H9 (cell line): Measurements from ENCODE around the gene RGS9. TPM values are rescaled to one million over a fixed set of nuclear protein-coding genes. Genes with fewer than 3 reads are reported as not detected.

Source experiments
- DNase-seq: peaks from one replicate; pipeline ENCODE4 v3.0.0-alpha.2; 2017
- H2AFZ ChIP-seq: one replicate; pipeline ENCODE4 v1.6.1; 2013; ENCODE audit warnings: mild to moderate bottlenecking, low read length, control low read depth, moderate library complexity
- H2AK5ac ChIP-seq: 2 replicates; pipeline ENCODE4 v1.6.1; 2013; ENCODE audit warnings: low read length, control low read depth, mixed read lengths; ENCODE audit not compliant: insufficient read length
- H2BK120ac ChIP-seq: one replicate; pipeline ENCODE4 v1.6.1; 2013; ENCODE audit warnings: low read depth, mild to moderate bottlenecking, low read length, control low read depth, inconsistent platforms; ENCODE audit not compliant: poor library complexity, severe bottlenecking
- H2BK12ac ChIP-seq: 2 replicates; pipeline ENCODE4 v1.6.1; 2013; ENCODE audit warnings: low read length, control low read depth, mixed read lengths, low read depth; ENCODE audit not compliant: insufficient read length
- H2BK15ac ChIP-seq: 2 replicates; pipeline ENCODE4 v1.6.1; 2013; ENCODE audit warnings: low read depth, low read length, control low read depth
- H2BK20ac ChIP-seq: one replicate; pipeline ENCODE4 v1.6.1; 2013; ENCODE audit warnings: low read depth, mild to moderate bottlenecking, low read length, control low read depth, inconsistent platforms; ENCODE audit not compliant: poor library complexity, severe bottlenecking
- H2BK5ac ChIP-seq: 2 replicates; pipeline ENCODE4 v1.6.1; 2013; ENCODE audit warnings: low read length, control low read depth, mixed read lengths; ENCODE audit not compliant: insufficient read length
- H3K14ac ChIP-seq: 2 replicates; pipeline ENCODE4 v1.6.1; 2013; ENCODE audit warnings: low read length, control low read depth; ENCODE audit not compliant: insufficient read depth
- H3K18ac ChIP-seq: 2 replicates; pipeline ENCODE4 v1.6.1; 2013; ENCODE audit warnings: low read depth, mild to moderate bottlenecking, mixed read lengths, low read length, control low read depth; ENCODE audit not compliant: insufficient read length
- H3K23ac ChIP-seq: 2 replicates; pipeline ENCODE4 v1.6.1; 2013; ENCODE audit warnings: low read length, control low read depth, mixed read lengths, low read depth; ENCODE audit not compliant: insufficient read length
- H3K23me2 ChIP-seq: 2 replicates; pipeline ENCODE4 v1.6.1; 2013; ENCODE audit warnings: low read depth, mild to moderate bottlenecking, mixed read lengths, low read length, control low read depth; ENCODE audit not compliant: insufficient read length, poor library complexity, severe bottlenecking
- H3K27ac ChIP-seq: 2 replicates; pipeline ENCODE4 v1.5.1; 2013; ENCODE audit warnings: low read length, control low read depth, mixed read lengths, low read depth; ENCODE audit not compliant: insufficient read length
- H3K27me3 ChIP-seq: 2 replicates; pipeline ENCODE4 v1.6.1; 2013; ENCODE audit warnings: low read length, control low read depth, inconsistent platforms; ENCODE audit not compliant: insufficient read depth
- H3K4ac ChIP-seq: 2 replicates; pipeline ENCODE4 v1.6.1; 2013; ENCODE audit warnings: low read depth, mild to moderate bottlenecking, control low read depth, inconsistent platforms, low read length, moderate library complexity
- H3K4me1 ChIP-seq: 2 replicates; pipeline ENCODE4 v1.6.1; 2013; ENCODE audit warnings: low read length, control low read depth, inconsistent platforms; ENCODE audit not compliant: insufficient read depth
- H3K4me2 ChIP-seq: 2 replicates; pipeline ENCODE4 v1.6.1; 2013; ENCODE audit warnings: low read length, control low read depth, mixed read lengths; ENCODE audit not compliant: insufficient read length, insufficient read depth
- H3K56ac ChIP-seq: 2 replicates; pipeline ENCODE4 v1.6.1; 2013; ENCODE audit warnings: low read depth, mild to moderate bottlenecking, mixed read lengths, low read length, control low read depth; ENCODE audit not compliant: insufficient read length
- H3K79me1 ChIP-seq: 2 replicates; pipeline ENCODE4 v1.6.1; 2013; ENCODE audit warnings: low read depth, mild to moderate bottlenecking, moderate library complexity, low read length, control low read depth, inconsistent platforms; ENCODE audit not compliant: insufficient read depth, poor library complexity, severe bottlenecking
- H3K79me2 ChIP-seq: 2 replicates; pipeline ENCODE4 v1.6.1; 2013; ENCODE audit warnings: low read length, control low read depth, inconsistent platforms; ENCODE audit not compliant: insufficient read depth
- H3K9ac ChIP-seq: 2 replicates; pipeline ENCODE4 v1.6.1; 2013; ENCODE audit warnings: low read length, control low read depth, mixed read lengths; ENCODE audit not compliant: insufficient read length; ENCODE audit errors: extremely low read depth
- H3K9me3 ChIP-seq: one replicate; pipeline ENCODE4 v1.6.1; 2013; ENCODE audit warnings: low read depth, low read length, inconsistent platforms; ENCODE audit not compliant: control insufficient read depth
- H3T11ph ChIP-seq: one replicate; pipeline ENCODE4 v1.6.1; 2013; ENCODE audit warnings: mild to moderate bottlenecking, low read length, control low read depth, inconsistent platforms
- H4K20me1 ChIP-seq: one replicate; pipeline ENCODE4 v1.6.1; 2013; ENCODE audit not compliant: control insufficient read depth, insufficient read length, insufficient read depth
- H4K5ac ChIP-seq: 2 replicates; pipeline ENCODE4 v1.6.1; 2013; ENCODE audit warnings: low read depth, mild to moderate bottlenecking, mixed read lengths, low read length, control low read depth; ENCODE audit not compliant: insufficient read length
- H4K8ac ChIP-seq: replicated peaks from 2 replicates; pipeline ENCODE4 v1.6.1; 2013; ENCODE audit warnings: low read length, control low read depth, mixed read lengths, low read depth; ENCODE audit not compliant: insufficient read length
- H4K91ac ChIP-seq: 2 replicates; pipeline ENCODE4 v1.6.1; 2013; ENCODE audit warnings: low read depth, mild to moderate bottlenecking, moderate library complexity, mixed read lengths, low read length, control low read depth; ENCODE audit not compliant: insufficient read length
- H3K27ac Mint-ChIP-seq, 3 experiments: 2 replicates in 2 of 3; 3 replicates in 1 of 3; pipeline ENCODE4 v1.8.0; 2020 to 2021; ENCODE audit warnings: mixed read lengths in 3 of 3, mild to moderate bottlenecking in 1 of 3, moderate library complexity in 1 of 3
- H3K27me3 Mint-ChIP-seq: 2 replicates; pipeline ENCODE4 v1.8.0; 2021; ENCODE audit warnings: low read depth, mild to moderate bottlenecking, moderate library complexity, mixed read lengths
- H3K36me3 Mint-ChIP-seq, 3 experiments: 2 replicates in 2 of 3; 3 replicates in 1 of 3; pipeline ENCODE4 v1.8.0; 2020 to 2021; ENCODE audit warnings: low read depth in 3 of 3, mixed read lengths in 3 of 3; ENCODE audit not compliant: insufficient read depth in 1 of 3
- H3K4me1 Mint-ChIP-seq, 2 experiments: 2 replicates each; pipeline ENCODE4 v1.8.0; 2020; ENCODE audit warnings: mixed read lengths in 2 of 2
- H3K4me3 Mint-ChIP-seq, 2 experiments: 2 replicates in 1 of 2; 3 replicates in 1 of 2; pipeline ENCODE4 v1.8.0; 2020 to 2021; ENCODE audit warnings: mild to moderate bottlenecking in 2 of 2, mixed read lengths in 2 of 2, moderate library complexity in 1 of 2
- H3K9me3 Mint-ChIP-seq, 2 experiments: 2 replicates in 1 of 2; 3 replicates in 1 of 2; pipeline ENCODE4 v1.8.0; 2020; ENCODE audit warnings: mild to moderate bottlenecking in 2 of 2, mixed read lengths in 2 of 2, moderate library complexity in 1 of 2
- WGBS: extraction: QIAGEN DNeasy Blood & Tissue Kit; methylation state at CpG from one replicate; pipeline ENCODE4 v1.1.7; 2013; ENCODE audit warnings: missing lambda C conversion rate, low lambda C conversion rate, mixed read lengths; ENCODE audit not compliant: insufficient read length; ENCODE audit errors: extremely low coverage; 5-methylcytosine and 5-hydroxymethylcytosine counted together
- total RNA-seq: library from RNA; stranded (reverse); gene quantifications from 2 replicates; pipeline ENCODE4 v1.2.1, GENCODE V29; 2021
- TF ChIP-seq, protein P1 (sequence below): fragments of 200-600 bp; sonication (generic); conservative IDR thresholded peaks from 3 replicates; pipeline ENCODE4 v1.8.0; 2021; ENCODE audit warnings: antibody characterized with exemption, mild to moderate bottlenecking

Gene RGS9
- total RNA-seq, 1 experiment from 2014 or later: 12.0 TPM

DNA sequence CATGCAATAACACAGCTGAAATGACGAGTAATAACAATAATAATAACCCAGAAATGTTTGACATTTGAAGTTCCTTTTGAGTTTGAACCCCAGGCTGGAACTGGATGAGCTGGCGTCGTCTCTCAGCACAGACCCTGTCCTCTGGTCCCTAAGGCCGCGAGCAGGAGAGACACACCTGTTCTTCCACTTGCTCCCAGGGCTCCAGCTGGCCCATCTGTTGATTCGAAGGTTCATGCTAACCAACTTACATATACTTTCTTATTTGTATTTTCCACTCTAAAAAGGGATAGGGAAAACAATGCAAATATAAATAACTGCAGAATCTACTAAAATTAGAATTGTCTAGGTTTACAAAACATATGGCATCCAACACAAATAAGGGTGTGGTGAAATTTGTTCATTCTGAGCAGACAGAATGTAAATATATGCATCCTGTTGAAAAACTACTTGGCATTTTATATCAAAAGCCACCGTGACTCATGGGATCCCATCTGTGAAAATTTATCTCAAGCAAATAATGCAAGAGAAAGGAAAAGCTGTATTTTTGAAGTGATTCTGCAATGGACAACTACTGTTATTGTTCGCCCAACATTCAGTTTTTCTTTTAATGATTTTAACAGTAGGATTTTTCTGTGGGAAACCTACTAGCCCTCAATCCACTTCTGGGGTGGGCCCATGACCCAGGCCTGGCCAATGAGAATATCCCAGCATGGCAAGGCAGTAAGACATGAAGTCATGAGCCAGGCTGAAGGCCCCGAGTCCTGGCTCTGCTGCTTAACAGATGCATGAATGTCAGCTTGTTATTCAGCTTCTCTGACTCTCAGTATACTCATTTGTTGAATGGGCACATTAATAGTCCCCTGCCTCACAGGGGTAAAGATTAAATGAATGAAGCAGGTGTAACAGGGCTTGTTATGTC, 13.2 kb upstream of the RGS9 start:
- no peak overlapping the region for H2BK5ac ChIP-seq
- no peak overlapping the region for H2BK120ac ChIP-seq
- no peak overlapping the region for H2BK20ac ChIP-seq
- TF ChIP-seq, protein P1, sequence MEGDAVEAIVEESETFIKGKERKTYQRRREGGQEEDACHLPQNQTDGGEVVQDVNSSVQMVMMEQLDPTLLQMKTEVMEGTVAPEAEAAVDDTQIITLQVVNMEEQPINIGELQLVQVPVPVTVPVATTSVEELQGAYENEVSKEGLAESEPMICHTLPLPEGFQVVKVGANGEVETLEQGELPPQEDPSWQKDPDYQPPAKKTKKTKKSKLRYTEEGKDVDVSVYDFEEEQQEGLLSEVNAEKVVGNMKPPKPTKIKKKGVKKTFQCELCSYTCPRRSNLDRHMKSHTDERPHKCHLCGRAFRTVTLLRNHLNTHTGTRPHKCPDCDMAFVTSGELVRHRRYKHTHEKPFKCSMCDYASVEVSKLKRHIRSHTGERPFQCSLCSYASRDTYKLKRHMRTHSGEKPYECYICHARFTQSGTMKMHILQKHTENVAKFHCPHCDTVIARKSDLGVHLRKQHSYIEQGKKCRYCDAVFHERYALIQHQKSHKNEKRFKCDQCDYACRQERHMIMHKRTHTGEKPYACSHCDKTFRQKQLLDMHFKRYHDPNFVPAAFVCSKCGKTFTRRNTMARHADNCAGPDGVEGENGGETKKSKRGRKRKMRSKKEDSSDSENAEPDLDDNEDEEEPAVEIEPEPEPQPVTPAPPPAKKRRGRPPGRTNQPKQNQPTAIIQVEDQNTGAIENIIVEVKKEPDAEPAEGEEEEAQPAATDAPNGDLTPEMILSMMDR: no peak
- H4K8ac ChIP-seq: no peak overlapping the region
- no peaks in the 10 kb centered on the region for H3K36me3 Mint-ChIP-seq
- no peak overlapping the region for H3K56ac ChIP-seq
- H3K4me1 ChIP-seq: no peaks in the 10 kb centered on the region
- H4K91ac ChIP-seq: no peak overlapping the region
- no peaks in the 10 kb centered on the region for H3K9me3 ChIP-seq
- H3K27ac Mint-ChIP-seq: no peak overlapping the region
- H3K18ac ChIP-seq: no peak overlapping the region
- no peak overlapping the region for H4K5ac ChIP-seq
- H3K9me3 Mint-ChIP-seq: no peaks in the 10 kb centered on the region; a peak in 1 of 5 replicates
- H3K14ac ChIP-seq: no peak overlapping the region
- DNase-seq: no peak
- H3K79me1 ChIP-seq: no peaks in the 10 kb centered on the region
- no peak overlapping the region for H3T11ph ChIP-seq
- H3K9ac ChIP-seq: no peak overlapping the region
- no peaks in the 10 kb centered on the region; the same call in 1 of the 2 replicates for H3K27me3 ChIP-seq
- H3K4ac ChIP-seq: no peak overlapping the region
- H3K4me1 Mint-ChIP-seq: peaks cover 4 to 5% of the 10 kb centered on the region in 2 experiments
- H3K23me2 ChIP-seq: peaks cover 3% of the 10 kb centered on the region
- H3K27ac ChIP-seq: no peak overlapping the region
- no peak overlapping the region for H3K23ac ChIP-seq
- peak overlapping the region; percentile 82 for H3K4me2 ChIP-seq
- peaks cover 15% of the 10 kb centered on the region for H3K27me3 Mint-ChIP-seq
- no CpG with 5 or more reads among the region's 9 CpGs for WGBS
- H2AFZ ChIP-seq: peak overlapping the region; percentile 100
- peak overlapping the region; percentile 79 for H3K4me3 Mint-ChIP-seq
- no peak overlapping the region for H2AK5ac ChIP-seq
- no peak overlapping the region for H2BK12ac ChIP-seq
- H2BK15ac ChIP-seq: no peak overlapping the region
- H3K79me2 ChIP-seq: no peaks in the 10 kb centered on the region
- no peaks in the 10 kb centered on the region for H4K20me1 ChIP-seq
